GM12875 (cell line): ENCODE measurements around the gene PTDSS2.

Source experiments
- H3K4me3 ChIP-seq: one replicate; pipeline ENCODE4 v1.5.1; 2011; ENCODE audit warnings: low read depth, low read length, control low read depth
- CTCF ChIP-seq: IDR thresholded peaks from 2 replicates; pipeline ENCODE4 v1.5.1; 2011; ENCODE audit warnings: low read depth, mild to moderate bottlenecking, control low read depth, inconsistent platforms, low read length, moderate library complexity, borderline replicate concordance; ENCODE audit not compliant: insufficient read depth

The PTDSS2 gene

GRCh38 chr11:538431-539051, 88.5 kb downstream of the PTDSS2 start:
- TF ChIP-seq CTCF: no peak
- no peak overlapping the region for H3K4me3 ChIP-seq

GRCh38 chr11:539971-540481, 89.9 kb downstream of the PTDSS2 start:
- H3K4me3 ChIP-seq: no peak overlapping the region
- TF ChIP-seq CTCF: no peak
